ENCODE results near the gene STAT5B. TPM values are rescaled to one million over a fixed set of nuclear protein-coding genes. Genes with fewer than 3 reads are reported as not detected.
A peak's percentile ranks its signal among the peaks of the same experiment; 100 is the strongest.

Gene STAT5B
- total and polyA plus RNA-seq, 2 of the 13 experiments (the other 11 are each of a cell fraction or from before 2014, with no cell fraction given), result 21.0 to 42.8 TPM

- 0 out of 2 replicates have a peak, but pooled peaks have one; percentile 40 for TF ChIP-seq ATF3 (CRISPR knock-in tag; IDR thresholded peaks at IDR 0.05)
- TF ChIP-seq ZNF34 (CRISPR knock-in tag; IDR thresholded peaks at IDR 0.05; ENCODE audit: borderline replicate concordance), result peak; percentile 92
- TF ChIP-seq TERF1 (CRISPR knock-in tag; IDR thresholded peaks at IDR 0.05), result no peak
- TF ChIP-seq ZBTB37 (CRISPR knock-in tag; IDR thresholded peaks at IDR 0.05), result no peak
- no peak for TF ChIP-seq SOX6 (IDR thresholded peaks at IDR 0.05)
- TF ChIP-seq SOX6 (CRISPR knock-in tag; IDR thresholded peaks at IDR 0.05), result peak; percentile 71
- TF ChIP-seq ZNF333 (CRISPR knock-in tag; IDR thresholded peaks at IDR 0.05; ENCODE audit: borderline replicate concordance), result peak; percentile 62; the same call in 1 of the 2 replicates
- TF ChIP-seq ZNF576 (CRISPR knock-in tag; IDR thresholded peaks at IDR 0.05), result no peak
- 0 out of 2 replicates have a peak, but pooled peaks have one; percentile 38 for TF ChIP-seq NFE2 (CRISPR knock-in tag; IDR thresholded peaks at IDR 0.05)
- no peak for TF ChIP-seq ZNF709 (CRISPR knock-in tag; IDR thresholded peaks at IDR 0.05)
- no peak for TF ChIP-seq NKX3-1 (CRISPR knock-in tag; IDR thresholded peaks at IDR 0.05)
- no peak for TF ChIP-seq E2F2 (CRISPR knock-in tag; IDR thresholded peaks at IDR 0.05; ENCODE audit: borderline replicate concordance)
- no peak for TF ChIP-seq ZNF10 (CRISPR knock-in tag; IDR thresholded peaks at IDR 0.05; ENCODE audit: borderline replicate concordance, low read depth)
- TF ChIP-seq TOPORS (CRISPR knock-in tag; IDR thresholded peaks at IDR 0.05), result peak; percentile 78
- TF ChIP-seq TRIM24 (CRISPR knock-in tag; IDR thresholded peaks at IDR 0.05), result no peak
- TF ChIP-seq FOXO1 (CRISPR knock-in tag; IDR thresholded peaks at IDR 0.05), result peak; percentile 75
- no peak for TF ChIP-seq SP1 (IDR thresholded peaks at IDR 0.05)
- TF ChIP-seq SP1 (CRISPR knock-in tag; IDR thresholded peaks at IDR 0.05), result peak; percentile 58; the same call in 1 of the 2 replicates
- no peak for TF ChIP-seq ZNF720 (CRISPR knock-in tag; IDR thresholded peaks at IDR 0.05)
- peak; percentile 54 for TF ChIP-seq ZFY (CRISPR knock-in tag; IDR thresholded peaks at IDR 0.05)
- TF ChIP-seq ZNF577 (CRISPR knock-in tag; IDR thresholded peaks at IDR 0.05; ENCODE audit: borderline replicate concordance, low read depth), result no peak
- TF ChIP-seq ZNF292 (CRISPR knock-in tag; IDR thresholded peaks at IDR 0.05; ENCODE audit: borderline replicate concordance, low read depth), result 0 out of 2 replicates have a peak, but pooled peaks have one; percentile 42
- 0 out of 2 replicates have a peak, but pooled peaks have one; percentile 34 for TF ChIP-seq ZNF484 (CRISPR knock-in tag; IDR thresholded peaks at IDR 0.05; ENCODE audit: borderline replicate concordance, low read depth)
These were observed 36.3 kb upstream of the STAT5B start (continued) for GRCh38 chr17:42312285-42313130.
